WERI-Rb-1 (cell line): ENCODE results near the gene TMEM185B.

Source experiments
- DNase-seq: peaks from one replicate; pipeline ENCODE4 v3.0.0-alpha.2; 2020
- H3K27ac ChIP-seq: fragments of 250-450 bp; sonication (Bioruptor Pico); 2 replicates; pipeline ENCODE4 v1.5.1; 2020; ENCODE audit warnings: mild to moderate bottlenecking, moderate library complexity
- H3K27me3 ChIP-seq: fragments of 250-450 bp; sonication (Bioruptor Pico); 2 replicates; pipeline ENCODE4 v1.5.1; 2021; ENCODE audit warnings: mild to moderate bottlenecking, low read depth, moderate library complexity; ENCODE audit not compliant: insufficient read depth, severe bottlenecking
- H3K36me3 ChIP-seq: fragments of 250-450 bp; sonication (Bioruptor Pico); 2 replicates; pipeline ENCODE4 v1.5.1; 2020; ENCODE audit warnings: mild to moderate bottlenecking, moderate library complexity
- H3K4me3 ChIP-seq: 2 replicates; pipeline ENCODE4 v1.5.1; 2011; ENCODE audit warnings: low read depth, mild to moderate bottlenecking, control low read depth, low read length
- H3K9me3 ChIP-seq: fragments of 250-450 bp; sonication (Bioruptor Pico); 2 replicates; pipeline ENCODE4 v1.5.1; 2021; ENCODE audit warnings: mild to moderate bottlenecking, moderate library complexity; ENCODE audit not compliant: severe bottlenecking
- CTCF ChIP-seq: IDR thresholded peaks from 2 replicates; pipeline ENCODE4 v1.5.1; 2011; ENCODE audit warnings: low read depth, mild to moderate bottlenecking, control low read depth, inconsistent platforms, low read length

The TMEM185B gene

GRCh38 chr2:120222186-120223033, 790 bp downstream of the TMEM185B start:
- no peak for TF ChIP-seq CTCF
- H3K4me3 ChIP-seq, result no peak overlapping the region
- H3K27ac ChIP-seq, result no peak overlapping the region
- H3K27me3 ChIP-seq, result no peaks in the 10 kb centered on the region
- H3K36me3 ChIP-seq, result peaks cover 4% of the 10 kb centered on the region; the same call in 1 of the 2 replicates
- H3K9me3 ChIP-seq, result peaks cover 4% of the 10 kb centered on the region
- DNase-seq, result no peak

- no peak for DNase-seq
- Histone ChIP-seq H3K9me3 (peaks cover 4% of the 10 kb centered on the region), H3K27me3 (no peaks in the 10 kb centered on the region), H3K4me3 (no peak overlapping the region), H3K36me3 (peaks cover 4% of the 10 kb centered on the region; the same call in 1 of the 2 replicates), H3K27ac (no peak overlapping the region)
- no peak for TF ChIP-seq CTCF
Measured at GRCh38 chr2:120221616-120222015, 1.6 kb downstream of the TMEM185B start.

GRCh38 chr2:120220756-120221155, 2.4 kb downstream of the TMEM185B start:
- Histone ChIP-seq H3K4me3 (no peak overlapping the region), H3K27ac (no peak overlapping the region), H3K27me3 (no peaks in the 10 kb centered on the region), H3K36me3 (peaks cover 4% of the 10 kb centered on the region; the same call in 1 of the 2 replicates), H3K9me3 (peaks cover 4% of the 10 kb centered on the region)
- no peak for DNase-seq
- TF ChIP-seq CTCF, result no peak

GRCh38 chr2:120219766-120220165, 3.4 kb downstream of the TMEM185B start:
- no peaks in the 10 kb centered on the region for H3K27me3 ChIP-seq
- H3K36me3 ChIP-seq, result peaks cover 4% of the 10 kb centered on the region; the same call in 1 of the 2 replicates
- TF ChIP-seq CTCF, result no peak
- no peak for DNase-seq
- H3K9me3 ChIP-seq, result peaks cover 4% of the 10 kb centered on the region
- no peak overlapping the region for H3K4me3 ChIP-seq
- H3K27ac ChIP-seq, result no peak overlapping the region

GRCh38 chr2:120219291-120219690, 3.9 kb downstream of the TMEM185B start:
- no peak for DNase-seq
- H3K36me3 ChIP-seq, result peaks cover 4% of the 10 kb centered on the region; the same call in 1 of the 2 replicates
- no peak overlapping the region for H3K27ac ChIP-seq
- peaks cover 4% of the 10 kb centered on the region for H3K9me3 ChIP-seq
- no peaks in the 10 kb centered on the region for H3K27me3 ChIP-seq
- TF ChIP-seq CTCF, result no peak
- no peak overlapping the region for H3K4me3 ChIP-seq

GRCh38 chr2:120218181-120218580, 5.0 kb downstream of the TMEM185B start:
- Histone ChIP-seq H3K27me3 (no peaks in the 10 kb centered on the region), H3K9me3 (peaks cover 4% of the 10 kb centered on the region), H3K27ac (no peak overlapping the region), H3K4me3 (no peak overlapping the region), H3K36me3 (peaks cover 4% of the 10 kb centered on the region; the same call in 1 of the 2 replicates)
- DNase-seq, result no peak
- no peak for TF ChIP-seq CTCF
